Globus pallidus (tissue), 1 donor: Measurements from ENCODE around the gene FKBP7.
"Not testable (repeated sequence)": the region's sequence is repeated elsewhere in the genome, so short reads cannot be mapped to it uniquely, and the experiment has no call there.

ENCODE experiments used
- DNase-seq: peaks from one replicate; pipeline ENCODE4 v3.0.0-alpha.2; 2015; ENCODE audit warnings: low spot score

FKBP7 gene

GRCh38 chr2:178449700-178450523 lies 28.5 kb downstream of the FKBP7 start:
- DNase-seq = peak; percentile 7

GRCh38 chr2:178448968-178449661 lies 29.3 kb downstream of the FKBP7 start:
- no peak for DNase-seq

GRCh38 chr2:178441426-178441825 lies 37.0 kb downstream of the FKBP7 start:
- no peak for DNase-seq

- no peak for DNase-seq
Observed at GRCh38 chr2:178436662-178437061, 41.7 kb downstream of the FKBP7 start.

- DNase-seq = no peak
Observed at GRCh38 chr2:178429336-178429735, 49.1 kb downstream of the FKBP7 start.

GRCh38 chr2:178428396-178428806 lies 50.0 kb downstream of the FKBP7 start:
- no peak for DNase-seq

GRCh38 chr2:178427458-178427857 lies 50.9 kb downstream of the FKBP7 start:
- DNase-seq = no peak

GRCh38 chr2:178426388-178426787 lies 52.0 kb downstream of the FKBP7 start:
- DNase-seq = no peak

- DNase-seq = no peak
Observed at GRCh38 chr2:178425255-178425827, 53.1 kb downstream of the FKBP7 start.

GRCh38 chr2:178423746-178424145 lies 54.7 kb downstream of the FKBP7 start:
- DNase-seq = not testable (repeated sequence)

- DNase-seq = no peak
Observed at GRCh38 chr2:178422097-178422496, 56.3 kb downstream of the FKBP7 start.

- no peak for DNase-seq
Observed at GRCh38 chr2:178420463-178420999, 57.9 kb downstream of the FKBP7 start.

- no peak for DNase-seq
Observed at GRCh38 chr2:178419123-178419522, 59.3 kb downstream of the FKBP7 start.

GRCh38 chr2:178418426-178418825 lies 60.0 kb downstream of the FKBP7 start:
- no peak for DNase-seq

GRCh38 chr2:178417916-178418315 lies 60.5 kb downstream of the FKBP7 start:
- no peak for DNase-seq

GRCh38 chr2:178415979-178416378 lies 62.4 kb downstream of the FKBP7 start:
- no peak for DNase-seq

- DNase-seq = peak; percentile 89
Observed at GRCh38 chr2:178414266-178415247, 63.8 kb downstream of the FKBP7 start.
